Testis (tissue), 3 donors: ENCODE results near the gene ZCCHC7. TPM values are rescaled to one million over a fixed set of nuclear protein-coding genes. Genes with fewer than 3 reads are reported as not detected.

Experiments
- DNase-seq: peaks from one replicate; pipeline ENCODE4 v3.0.0-alpha.2; 2019
- H3K27ac ChIP-seq, 2 donors: fragments of 200-600 bp; sonication (generic); one replicate each; pipeline ENCODE4 v1.5.1; 2019
- H3K27me3 ChIP-seq: fragments of 200-600 bp; sonication (generic); one replicate; pipeline ENCODE4 v1.5.1; 2019
- H3K36me3 ChIP-seq: fragments of 200-600 bp; sonication (generic); one replicate; pipeline ENCODE4 v1.5.1; 2017; ENCODE audit warnings: low read depth; ENCODE audit errors: missing control alignments
- H3K4me1 ChIP-seq: fragments of 200-600 bp; sonication (generic); one replicate; pipeline ENCODE4 v1.5.1; 2019
- H3K4me3 ChIP-seq, 2 donors: fragments of 200-600 bp; sonication (generic); one replicate each; pipeline ENCODE4 v1.5.1; 2017 to 2019
- H3K9me3 ChIP-seq: fragments of 200-600 bp; sonication (generic); one replicate; pipeline ENCODE4 v1.5.1; 2017
- POLR2A ChIP-seq: fragments of 450-650 bp; IDR thresholded peaks from one replicate; pipeline ENCODE4 v1.6.1; 2017; ENCODE audit warnings: antibody characterized with exemption, mild to moderate bottlenecking, moderate library complexity
- WGBS, 2 donors: methylation state at CpG; one replicate each; pipeline ENCODE4 v1.1.5; 2018; 5-methylcytosine and 5-hydroxymethylcytosine counted together
- intact Hi-C: fragments of 100-400 bp; cut with DNase I; formaldehyde crosslinking; loops from one replicate; pipeline ENCODE4 v1.15.1; 2023; ENCODE audit warnings: low total_unique reads
- polyA plus RNA-seq: library from polyadenylated mRNA; stranded (reverse); fragments of 350-450 nt; fragmentation: Illumina TruSeq; extraction: RNeasy Lipid Tissue Mini Kit (QIAGEN cat#74804); gene quantifications from one replicate; pipeline ENCODE4 v1.2.3, GENCODE V29; 2014; ENCODE audit warnings: low read depth, low replicate concordance; ENCODE audit not compliant: insufficient read depth
- total RNA-seq, 2 donors: library from RNA; depleted of rRNA; stranded (reverse); fragments of >200 nt; gene quantifications; one replicate each; pipeline ENCODE4 v1.2.3, GENCODE V29; 2016
- TF ChIP-seq, protein P1 (sequence below), 3 experiments: fragments of 450-650 bp in 2 of 3; fragments of 200-600 bp in 1 of 3; sonication (generic) in 1 of 3; IDR thresholded peaks; one replicate each; pipeline ENCODE4 v1.5.1; 2016 to 2019; ENCODE audit warnings: antibody characterized with exemption in 3 of 3, mild to moderate bottlenecking in 2 of 3, moderate library complexity in 1 of 3

The ZCCHC7 gene
- total and polyA plus RNA-seq, 3 donors from 2014 or later = 14.4 to 20.6 (median 18.5) TPM

DNA sequence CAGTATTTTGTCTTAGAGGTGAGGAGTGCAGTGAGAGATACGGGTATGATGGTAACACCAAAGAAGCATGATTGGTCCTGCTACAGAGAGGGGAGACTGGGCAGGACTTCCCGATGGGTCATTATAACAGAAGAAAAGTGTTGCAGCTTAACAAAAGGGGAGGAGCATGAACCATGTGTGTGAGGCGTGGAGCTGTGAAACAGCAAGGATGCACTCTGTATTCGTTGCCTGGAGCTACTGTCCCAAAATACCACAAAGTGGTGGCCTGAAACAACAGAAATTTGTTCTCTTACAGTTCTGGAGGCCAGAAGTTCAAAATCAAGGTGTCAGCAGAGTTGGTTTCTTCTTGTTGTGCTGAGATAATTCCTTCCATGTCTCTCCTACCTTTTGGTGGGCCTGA lies 242.8 kb downstream of the ZCCHC7 start:
- Histone ChIP-seq H3K4me1 (no peaks in the 10 kb centered on the region), H3K27me3 (no peaks in the 10 kb centered on the region), H3K27ac (no peak overlapping the region), H3K9me3 (no peaks in the 10 kb centered on the region), H3K4me3 (no peak overlapping the region), H3K36me3 (no peaks in the 10 kb centered on the region)
- WGBS, 2 donors = 88 to 95% methylated on average over 4 of the region's 4 CpGs
- DNase-seq = no peak
- intact Hi-C loops = no loop called here
- no peak for TF ChIP-seq POLR2A

DNA sequence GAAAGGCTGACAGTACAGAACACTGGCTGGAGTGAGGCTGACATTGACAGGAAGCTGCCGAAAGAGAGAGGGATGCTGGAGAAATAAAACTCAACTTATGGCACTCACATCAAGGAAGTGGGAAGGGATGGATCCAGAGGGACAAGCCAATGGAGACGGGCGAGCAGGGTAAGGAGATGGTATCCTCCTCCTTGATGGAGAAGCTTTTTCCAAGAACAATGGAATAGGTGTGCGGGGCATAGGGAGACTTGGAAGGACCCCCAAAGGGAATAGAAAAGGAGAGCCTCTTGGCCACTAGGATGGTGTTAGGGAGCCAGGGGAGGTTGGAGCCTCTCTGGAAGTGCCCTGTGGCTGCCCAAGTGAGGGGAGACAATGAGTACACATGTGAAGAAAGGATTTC lies 243.8 kb downstream of the ZCCHC7 start:
- intact Hi-C loops = no loop called here
- 80 to 83% methylated on average over 4 of the region's 4 CpGs for WGBS, 2 donors
- no peaks in the 10 kb centered on the region for H3K9me3 ChIP-seq
- TF ChIP-seq, protein P1, sequence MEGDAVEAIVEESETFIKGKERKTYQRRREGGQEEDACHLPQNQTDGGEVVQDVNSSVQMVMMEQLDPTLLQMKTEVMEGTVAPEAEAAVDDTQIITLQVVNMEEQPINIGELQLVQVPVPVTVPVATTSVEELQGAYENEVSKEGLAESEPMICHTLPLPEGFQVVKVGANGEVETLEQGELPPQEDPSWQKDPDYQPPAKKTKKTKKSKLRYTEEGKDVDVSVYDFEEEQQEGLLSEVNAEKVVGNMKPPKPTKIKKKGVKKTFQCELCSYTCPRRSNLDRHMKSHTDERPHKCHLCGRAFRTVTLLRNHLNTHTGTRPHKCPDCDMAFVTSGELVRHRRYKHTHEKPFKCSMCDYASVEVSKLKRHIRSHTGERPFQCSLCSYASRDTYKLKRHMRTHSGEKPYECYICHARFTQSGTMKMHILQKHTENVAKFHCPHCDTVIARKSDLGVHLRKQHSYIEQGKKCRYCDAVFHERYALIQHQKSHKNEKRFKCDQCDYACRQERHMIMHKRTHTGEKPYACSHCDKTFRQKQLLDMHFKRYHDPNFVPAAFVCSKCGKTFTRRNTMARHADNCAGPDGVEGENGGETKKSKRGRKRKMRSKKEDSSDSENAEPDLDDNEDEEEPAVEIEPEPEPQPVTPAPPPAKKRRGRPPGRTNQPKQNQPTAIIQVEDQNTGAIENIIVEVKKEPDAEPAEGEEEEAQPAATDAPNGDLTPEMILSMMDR (IDR thresholded peaks at IDR 0.05) = no peak
- TF ChIP-seq POLR2A = no peak
- no peaks in the 10 kb centered on the region for H3K36me3 ChIP-seq
- H3K27me3 ChIP-seq = no peaks in the 10 kb centered on the region
- no peak overlapping the region for H3K27ac ChIP-seq
- no peak for DNase-seq
- no peak overlapping the region for H3K4me3 ChIP-seq
- no peaks in the 10 kb centered on the region for H3K4me1 ChIP-seq

DNA sequence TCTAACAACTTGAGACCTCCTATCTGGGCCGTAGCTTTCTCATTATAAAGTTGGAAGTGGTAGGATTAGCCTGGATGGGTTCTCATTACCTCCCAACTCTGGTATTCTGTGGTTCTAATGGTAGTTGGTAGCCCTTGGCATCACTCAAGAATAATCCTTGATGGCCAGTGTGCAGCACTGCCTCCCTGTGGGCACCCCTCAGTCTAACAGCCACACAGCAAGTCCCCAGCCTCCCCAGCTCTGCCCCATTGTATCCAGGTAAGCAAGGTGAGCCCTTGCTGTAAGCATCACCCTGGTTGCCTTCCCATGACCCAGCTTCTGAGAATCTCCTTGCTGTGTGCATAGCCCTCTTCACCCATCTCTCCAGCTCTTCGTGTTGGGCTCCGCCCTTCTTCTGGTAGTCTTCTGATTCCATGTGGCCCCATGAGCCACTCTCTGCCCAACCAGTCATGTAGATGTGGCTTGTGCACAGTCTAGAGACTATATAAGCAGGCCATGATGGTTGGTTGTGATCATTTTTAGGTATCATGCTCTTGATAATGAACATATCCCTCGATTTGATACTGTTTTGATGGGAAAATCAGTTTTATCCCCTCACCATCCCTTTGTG lies 244.5 kb downstream of the ZCCHC7 start:
- H3K4me3 ChIP-seq = no peak overlapping the region
- H3K36me3 ChIP-seq = no peaks in the 10 kb centered on the region
- 90 to 91% methylated on average over 4 of the region's 4 CpGs for WGBS, 2 donors
- no peak for DNase-seq
- H3K27me3 ChIP-seq = no peaks in the 10 kb centered on the region
- intact Hi-C loops = no loop called here
- TF ChIP-seq, protein P1 (IDR thresholded peaks at IDR 0.05) = no peak
- TF ChIP-seq POLR2A = no peak
- H3K27ac ChIP-seq = no peak overlapping the region
- no peaks in the 10 kb centered on the region for H3K4me1 ChIP-seq
- H3K9me3 ChIP-seq = no peaks in the 10 kb centered on the region

DNA sequence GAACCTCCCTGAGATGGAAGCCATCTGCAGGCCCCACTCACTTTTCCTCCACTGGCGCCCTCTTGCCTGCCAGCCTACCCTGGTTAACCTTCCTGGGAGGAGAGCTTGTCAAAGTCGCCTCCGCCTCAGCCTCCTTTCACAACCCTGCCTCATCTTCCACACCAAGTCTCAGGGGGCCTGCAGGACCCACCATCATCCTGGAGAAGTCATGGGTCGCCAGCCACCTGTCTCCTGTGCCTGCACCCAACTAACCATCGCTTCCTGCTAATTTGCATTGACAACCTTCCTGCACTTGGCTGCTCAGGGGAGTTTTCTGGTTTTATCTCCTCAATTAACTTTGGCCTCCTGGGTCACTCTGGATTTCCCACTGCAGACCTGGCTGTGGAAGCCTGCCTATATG lies 249.3 kb downstream of the ZCCHC7 start:
- no peaks in the 10 kb centered on the region for H3K27me3 ChIP-seq
- H3K9me3 ChIP-seq = no peaks in the 10 kb centered on the region
- no peaks in the 10 kb centered on the region for H3K36me3 ChIP-seq
- TF ChIP-seq POLR2A = no peak
- TF ChIP-seq, protein P1 (IDR thresholded peaks at IDR 0.05) = no peak
- 84 to 95% methylated on average over 5 of the region's 5 CpGs for WGBS, 2 donors
- H3K27ac ChIP-seq = no peak overlapping the region
- H3K4me1 ChIP-seq = no peaks in the 10 kb centered on the region
- intact Hi-C loops = no loop called here
- H3K4me3 ChIP-seq = no peak overlapping the region
- no peak for DNase-seq

DNA sequence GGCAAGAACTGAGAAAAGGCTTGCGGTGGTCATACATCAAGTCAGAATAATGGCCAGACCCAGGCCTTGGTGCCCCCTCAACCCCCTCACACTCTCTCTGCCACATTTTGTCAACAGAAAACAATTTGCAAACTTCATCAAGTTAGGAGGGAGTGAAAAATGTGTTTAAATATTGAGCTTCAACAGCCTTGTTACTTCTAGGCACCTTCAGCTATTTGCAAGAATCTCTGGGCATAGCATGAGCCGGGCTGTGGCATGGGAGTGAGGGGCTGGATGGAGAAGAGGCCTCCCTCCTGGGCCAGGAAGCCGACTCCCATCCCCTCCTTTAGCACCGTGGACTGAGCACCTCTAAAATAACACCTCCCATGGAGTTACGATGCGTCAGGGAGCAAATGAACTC lies 249.9 kb downstream of the ZCCHC7 start:
- Histone ChIP-seq H3K4me3 (no peak overlapping the region), H3K9me3 (no peaks in the 10 kb centered on the region), H3K27ac (no peak overlapping the region), H3K27me3 (no peaks in the 10 kb centered on the region), H3K4me1 (no peaks in the 10 kb centered on the region), H3K36me3 (no peaks in the 10 kb centered on the region)
- WGBS, 2 donors = 87 to 90% methylated on average over 6 of the region's 6 CpGs
- no peak for DNase-seq
- no peak for TF ChIP-seq POLR2A
- TF ChIP-seq, protein P1 (IDR thresholded peaks at IDR 0.05) = no peak
- intact Hi-C loops = no loop called here
